ENCODE results near the gene IDI1.

GRCh38 chr10:1050145-1050544 lies 1.2 kb upstream of the IDI1 start:
- TF ChIP-seq, protein P1, sequence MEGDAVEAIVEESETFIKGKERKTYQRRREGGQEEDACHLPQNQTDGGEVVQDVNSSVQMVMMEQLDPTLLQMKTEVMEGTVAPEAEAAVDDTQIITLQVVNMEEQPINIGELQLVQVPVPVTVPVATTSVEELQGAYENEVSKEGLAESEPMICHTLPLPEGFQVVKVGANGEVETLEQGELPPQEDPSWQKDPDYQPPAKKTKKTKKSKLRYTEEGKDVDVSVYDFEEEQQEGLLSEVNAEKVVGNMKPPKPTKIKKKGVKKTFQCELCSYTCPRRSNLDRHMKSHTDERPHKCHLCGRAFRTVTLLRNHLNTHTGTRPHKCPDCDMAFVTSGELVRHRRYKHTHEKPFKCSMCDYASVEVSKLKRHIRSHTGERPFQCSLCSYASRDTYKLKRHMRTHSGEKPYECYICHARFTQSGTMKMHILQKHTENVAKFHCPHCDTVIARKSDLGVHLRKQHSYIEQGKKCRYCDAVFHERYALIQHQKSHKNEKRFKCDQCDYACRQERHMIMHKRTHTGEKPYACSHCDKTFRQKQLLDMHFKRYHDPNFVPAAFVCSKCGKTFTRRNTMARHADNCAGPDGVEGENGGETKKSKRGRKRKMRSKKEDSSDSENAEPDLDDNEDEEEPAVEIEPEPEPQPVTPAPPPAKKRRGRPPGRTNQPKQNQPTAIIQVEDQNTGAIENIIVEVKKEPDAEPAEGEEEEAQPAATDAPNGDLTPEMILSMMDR (IDR thresholded peaks at IDR 0.05): no peak
- TF ChIP-seq POLR2AphosphoS5 (IDR thresholded peaks at IDR 0.05): no peak
